ENCODE results near the gene LASP1NB.

The LASP1NB gene

DNA sequence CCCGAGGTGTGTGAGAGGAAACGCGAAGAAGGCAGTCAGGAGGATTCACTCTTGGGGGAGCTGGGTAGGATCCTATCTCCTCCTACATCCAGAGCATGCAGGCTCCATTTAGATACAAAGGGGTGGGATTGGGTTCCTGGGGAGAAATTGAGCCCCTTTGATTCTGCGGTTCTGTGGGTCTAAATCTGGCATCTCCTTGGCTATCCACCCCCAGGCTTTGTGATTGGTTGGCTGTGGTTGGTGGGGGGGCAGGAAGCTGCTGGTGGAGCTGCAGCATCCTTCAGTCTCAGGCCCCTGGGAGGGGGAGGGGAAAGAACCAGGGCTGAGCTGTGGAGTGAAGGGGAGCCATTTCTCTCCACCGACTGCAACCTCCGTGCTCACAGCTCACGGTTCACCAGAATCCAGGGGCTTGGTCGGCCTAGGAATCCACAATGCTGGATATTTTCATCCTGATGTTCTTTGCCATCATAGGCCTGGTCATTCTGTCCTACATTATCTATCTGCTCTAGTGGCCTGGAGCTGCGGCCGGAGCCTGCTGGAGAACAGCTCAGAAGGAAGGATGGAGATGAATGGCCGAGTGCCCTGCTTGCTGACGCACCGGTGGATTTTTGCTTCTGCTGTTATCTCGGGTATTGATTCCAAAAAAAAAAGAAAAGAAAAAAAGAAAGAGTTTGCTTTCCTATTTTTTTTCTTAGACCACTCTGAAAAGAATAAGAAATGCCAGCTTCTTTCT is at the start of gene LASP1NB:
Gene LASP1NB, plus strand, starts transcription at position 352 of the 733 bp plus-strand sequence.
- no peak for DNase-seq

DNA sequence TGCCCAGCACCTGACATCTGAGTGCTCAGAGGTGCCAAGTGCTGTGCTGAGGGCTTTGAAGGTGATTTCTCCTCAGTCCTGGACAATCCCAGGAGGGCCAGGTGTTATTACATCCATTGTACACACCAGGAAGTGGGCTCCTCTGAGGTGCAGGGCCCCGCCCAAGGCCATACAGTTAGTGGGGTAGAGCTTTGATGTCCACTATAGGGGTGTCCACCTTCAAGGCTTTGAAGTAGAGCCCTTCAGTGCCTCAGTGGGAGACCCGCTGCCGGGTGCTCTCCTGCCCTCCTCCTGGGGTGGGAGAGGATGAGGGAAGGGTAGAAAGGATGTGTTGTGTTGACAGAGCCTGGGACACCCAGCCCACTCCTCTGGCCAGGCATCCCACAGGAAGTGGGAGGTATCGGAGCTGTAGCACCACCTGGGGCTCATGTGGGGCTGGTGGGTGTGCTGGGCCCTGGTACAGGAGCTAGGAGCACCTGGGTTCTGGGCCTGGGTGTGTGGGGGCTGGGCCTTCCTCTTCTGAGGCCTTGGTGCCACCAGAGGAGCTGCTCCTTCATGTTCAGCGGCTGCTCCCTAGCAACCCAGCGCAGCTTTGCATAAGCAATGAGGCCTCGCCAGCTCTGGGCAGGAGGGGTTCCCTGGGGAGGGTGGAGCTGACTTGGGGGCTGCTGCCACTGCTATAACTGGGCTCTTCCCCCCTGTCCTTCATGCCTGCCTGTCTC is 48.1 kb upstream of the LASP1NB start:
- DNase-seq: no peak

DNA sequence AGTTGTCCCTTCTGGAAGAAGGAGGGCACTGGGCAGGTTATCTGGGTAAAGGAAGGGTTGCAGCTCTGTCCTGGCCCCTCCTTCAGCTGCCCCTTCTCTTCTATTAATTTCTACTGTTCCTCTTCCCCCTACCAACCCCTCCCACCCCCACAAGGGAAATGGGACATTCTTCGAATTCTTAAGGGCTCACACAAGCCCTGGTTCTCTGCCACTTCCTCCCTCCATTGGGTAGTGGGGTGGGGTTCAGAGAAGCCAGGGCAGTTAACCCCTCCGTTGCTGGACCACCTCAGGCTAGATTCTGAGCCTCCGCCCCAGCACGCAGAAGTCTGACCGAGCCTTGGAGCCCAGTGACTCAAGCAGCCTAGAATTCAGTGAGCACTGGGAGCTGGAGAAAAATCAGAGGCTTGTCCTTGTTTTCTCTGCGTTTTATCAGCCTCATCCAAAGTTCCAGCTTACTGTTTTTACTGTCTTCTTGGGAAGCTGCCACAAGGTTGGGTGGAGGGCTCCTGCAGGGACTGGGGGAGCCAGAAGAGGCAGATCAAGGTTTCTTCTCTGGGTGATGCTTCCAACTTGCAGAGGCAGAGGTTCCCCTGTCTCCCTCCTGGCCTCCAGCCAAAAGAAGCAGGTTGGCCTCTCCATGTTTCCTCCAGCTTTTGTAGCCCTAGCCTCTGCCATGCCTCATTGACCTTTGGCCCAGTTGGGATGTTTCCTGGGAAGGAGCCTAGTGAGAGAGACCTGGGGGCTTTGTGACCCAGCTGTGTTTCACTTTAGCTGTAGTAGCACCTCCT is 45.3 kb upstream of the LASP1NB start:
- peak; percentile 73 for DNase-seq

DNA sequence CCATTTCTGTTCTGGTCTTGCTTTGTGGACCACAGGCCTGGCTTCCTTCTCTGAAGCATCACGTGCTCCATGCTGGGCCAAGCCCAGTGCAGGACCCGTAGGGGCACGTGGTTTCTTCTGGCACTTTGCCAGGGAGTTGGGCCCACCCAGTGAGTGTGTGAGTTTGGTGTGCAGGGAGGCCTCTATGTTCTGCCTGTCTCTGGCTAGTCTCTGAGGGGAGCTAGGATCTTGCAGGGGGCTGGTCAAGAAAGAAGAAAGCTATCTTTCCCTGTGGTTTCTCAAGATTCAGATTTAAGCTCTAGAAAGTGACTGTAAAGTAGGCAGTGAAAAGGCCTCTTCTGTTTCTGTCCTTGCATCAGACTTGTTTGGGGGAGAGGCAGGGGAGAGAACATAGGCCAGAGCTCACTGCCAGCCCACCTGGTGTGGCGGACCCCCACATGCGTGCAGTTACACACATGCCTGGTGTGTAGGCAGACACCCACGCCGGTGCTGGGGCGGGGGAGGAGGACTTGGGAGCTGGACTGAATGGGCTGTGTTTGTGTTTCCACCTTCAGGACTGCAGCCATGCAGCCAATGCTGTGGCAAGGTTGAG is 43.7 kb upstream of the LASP1NB start:
- DNase-seq: peak; percentile 43

DNA sequence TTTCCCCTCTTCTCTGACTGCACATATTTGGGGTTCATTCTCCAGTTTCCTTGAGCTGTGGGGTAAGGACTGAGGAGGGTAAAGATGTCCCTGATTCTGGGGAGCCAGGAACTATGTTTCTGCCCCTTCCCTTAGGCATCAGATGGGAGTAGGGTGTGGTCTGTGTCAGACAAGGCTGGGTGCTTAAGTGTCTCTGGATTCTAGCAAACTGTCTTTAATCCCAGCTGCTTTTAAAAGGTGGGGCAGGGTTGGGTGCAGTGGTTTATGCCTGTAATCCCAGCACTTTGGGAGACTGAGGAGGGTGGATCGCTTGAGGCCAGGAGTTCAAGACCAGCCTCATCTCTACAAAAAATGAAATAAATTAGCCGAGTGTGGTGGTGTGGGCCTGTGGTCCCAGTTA is 42.5 kb upstream of the LASP1NB start:
- DNase-seq: no peak

DNA sequence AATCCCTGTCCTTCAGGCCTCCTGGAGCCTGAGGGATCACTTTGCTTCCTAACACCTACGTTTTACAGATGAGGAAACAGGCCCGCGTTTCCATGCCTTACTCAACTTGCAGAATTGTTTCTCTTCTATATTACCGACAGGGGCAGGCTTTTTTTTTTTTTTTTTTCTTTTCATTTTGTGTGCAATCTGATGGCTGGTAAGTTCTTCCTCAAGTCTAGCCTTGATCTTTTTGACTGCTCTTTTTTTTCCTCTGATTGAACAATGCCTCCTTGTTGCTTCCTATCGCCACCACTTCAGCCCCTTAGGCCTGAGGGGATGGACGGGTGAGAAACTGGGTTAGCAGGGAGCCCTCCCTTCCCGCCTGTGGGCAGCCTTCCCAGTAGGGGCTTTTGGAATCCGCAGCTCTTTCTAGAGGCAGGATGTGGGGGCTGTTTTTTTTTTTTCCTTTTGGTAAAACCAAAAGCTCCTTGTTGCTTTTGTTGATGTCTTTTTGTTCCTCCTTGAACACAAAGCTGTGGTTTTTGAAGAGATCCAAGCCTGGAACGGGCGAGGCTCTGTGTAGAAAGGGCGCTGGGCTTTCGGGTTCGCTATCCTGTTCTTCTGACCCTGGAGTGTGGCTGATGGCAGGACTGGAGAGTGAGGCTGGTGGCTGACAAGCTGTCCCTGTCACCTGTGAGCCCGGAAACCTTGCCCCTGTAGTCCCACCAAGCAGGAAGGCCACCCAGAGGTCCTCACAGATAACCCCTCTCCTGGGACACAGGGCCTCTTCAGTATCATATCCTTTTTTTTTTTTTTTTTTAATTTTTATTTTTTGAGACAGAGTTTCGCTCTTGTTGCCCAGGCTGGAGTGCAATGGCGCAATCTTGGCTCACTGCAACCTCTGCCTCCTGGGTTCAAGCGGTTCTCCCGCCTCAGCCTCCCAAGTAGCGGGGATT is 41.6 kb upstream of the LASP1NB start:
- no peak for DNase-seq

DNA sequence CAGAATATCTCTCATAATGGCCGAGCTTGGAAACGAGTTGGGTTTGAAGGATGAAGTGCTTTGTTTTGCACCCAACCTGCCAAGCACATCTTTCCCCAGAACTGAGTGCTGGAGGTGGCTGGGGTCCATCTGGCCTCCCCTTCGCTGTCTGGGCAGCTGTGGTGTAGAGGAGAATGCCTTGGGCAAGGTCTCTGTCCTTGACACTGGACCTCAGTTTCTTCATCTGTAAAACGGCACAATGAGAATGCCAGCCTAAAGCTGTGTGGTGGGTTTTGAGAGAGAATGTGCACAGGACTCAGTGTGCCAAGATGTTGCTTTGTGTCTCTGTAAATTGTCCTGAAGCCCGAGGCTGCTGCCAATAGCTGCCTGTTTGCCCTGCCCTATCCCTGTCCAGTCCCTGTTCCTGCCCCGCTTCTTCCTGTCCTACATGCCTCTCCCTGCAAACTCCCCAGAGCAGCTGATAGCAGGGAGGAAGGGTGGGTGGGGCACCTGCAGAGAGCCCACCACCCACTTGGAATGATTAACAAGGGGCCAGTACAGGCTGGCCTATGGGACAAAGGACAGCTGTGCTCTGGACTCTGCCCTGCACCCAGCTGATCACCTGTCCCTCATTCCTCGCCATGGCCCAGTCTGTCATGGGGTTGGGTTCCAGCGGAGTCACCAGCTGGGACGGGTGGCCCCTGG is 40.2 kb upstream of the LASP1NB start:
- no peak for DNase-seq

DNA sequence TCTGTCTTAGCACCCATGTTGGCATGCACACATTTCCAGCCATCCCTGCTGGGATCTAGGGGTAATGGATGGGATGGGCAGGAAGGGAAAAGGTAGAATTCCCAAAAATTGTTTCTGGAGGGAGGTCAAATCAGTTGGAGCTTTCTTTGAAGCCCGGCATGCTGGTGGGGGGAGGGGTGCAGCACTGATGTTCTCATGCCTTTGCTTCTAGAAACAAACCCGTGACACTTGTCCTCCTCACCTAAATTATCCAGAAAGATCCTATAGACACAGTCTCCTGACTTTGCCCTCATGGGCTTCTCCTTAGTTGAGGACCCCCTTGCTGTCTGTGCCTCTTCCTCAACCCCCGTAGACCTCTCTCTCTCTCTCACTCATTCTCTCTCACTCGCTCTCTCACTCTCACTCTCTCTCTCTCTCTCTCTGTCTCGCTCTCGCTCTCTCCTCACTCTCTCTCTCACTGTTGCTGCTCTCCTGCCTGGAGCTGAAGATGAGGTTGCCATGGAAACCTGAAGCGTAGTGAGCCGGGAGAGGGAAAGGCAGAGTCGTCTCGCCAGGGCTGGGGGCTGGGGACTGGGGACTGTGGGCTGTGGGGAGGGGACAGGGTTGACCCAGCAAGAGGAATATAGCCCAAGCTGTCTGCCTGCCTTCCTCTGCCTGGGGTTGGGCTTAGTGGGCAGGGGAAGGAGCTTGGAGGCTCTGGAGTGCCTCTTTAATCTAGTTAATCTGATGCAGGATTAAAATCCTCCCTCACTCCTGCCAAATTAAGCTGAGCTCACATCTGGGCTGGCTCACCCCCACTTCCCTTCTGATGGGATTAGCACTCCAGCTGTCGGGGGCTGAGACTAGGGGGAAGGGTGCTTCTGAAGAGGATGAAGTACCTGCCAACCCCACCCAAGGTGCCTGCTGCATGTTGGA is 39.4 kb upstream of the LASP1NB start:
- DNase-seq: no peak

DNA sequence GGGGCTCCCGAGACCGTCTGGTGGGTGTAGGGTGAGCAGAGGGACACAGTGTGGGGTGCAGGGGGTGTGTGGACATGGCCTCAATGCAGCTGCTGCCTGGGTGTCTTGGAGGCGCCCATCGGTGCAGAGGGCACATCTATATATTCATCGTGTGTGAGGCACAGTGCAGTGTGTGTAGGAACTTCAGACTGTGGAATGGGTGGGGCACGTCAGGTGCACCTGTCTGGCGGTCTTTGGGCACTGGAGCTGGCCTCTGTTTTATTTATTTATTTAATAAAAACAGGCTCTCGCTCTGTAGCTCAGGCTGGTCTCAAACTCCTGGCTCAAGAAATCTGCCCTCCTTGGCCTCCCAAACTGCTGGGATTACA is 38.8 kb upstream of the LASP1NB start:
- no peak for DNase-seq

DNA sequence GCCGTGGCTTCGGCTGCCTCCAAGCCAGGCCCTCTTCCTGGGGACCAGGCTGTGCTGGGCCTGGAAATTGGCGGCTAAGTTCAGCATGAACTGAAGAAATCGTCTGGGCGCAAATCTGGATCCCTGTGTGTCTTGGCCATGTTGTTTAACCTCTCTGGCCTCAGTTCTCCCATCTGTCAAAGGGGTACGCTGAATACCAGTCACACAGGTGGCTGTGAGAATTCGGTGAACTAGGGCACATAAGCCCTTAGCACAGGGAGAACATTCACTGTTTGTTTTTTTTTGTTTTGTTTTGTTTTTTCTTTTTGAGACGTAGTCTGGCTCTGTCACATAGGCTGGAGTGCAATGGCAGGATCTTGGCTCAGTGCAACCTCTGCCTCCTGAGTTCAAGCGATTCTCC is 36.6 kb upstream of the LASP1NB start:
- DNase-seq: no peak

DNA sequence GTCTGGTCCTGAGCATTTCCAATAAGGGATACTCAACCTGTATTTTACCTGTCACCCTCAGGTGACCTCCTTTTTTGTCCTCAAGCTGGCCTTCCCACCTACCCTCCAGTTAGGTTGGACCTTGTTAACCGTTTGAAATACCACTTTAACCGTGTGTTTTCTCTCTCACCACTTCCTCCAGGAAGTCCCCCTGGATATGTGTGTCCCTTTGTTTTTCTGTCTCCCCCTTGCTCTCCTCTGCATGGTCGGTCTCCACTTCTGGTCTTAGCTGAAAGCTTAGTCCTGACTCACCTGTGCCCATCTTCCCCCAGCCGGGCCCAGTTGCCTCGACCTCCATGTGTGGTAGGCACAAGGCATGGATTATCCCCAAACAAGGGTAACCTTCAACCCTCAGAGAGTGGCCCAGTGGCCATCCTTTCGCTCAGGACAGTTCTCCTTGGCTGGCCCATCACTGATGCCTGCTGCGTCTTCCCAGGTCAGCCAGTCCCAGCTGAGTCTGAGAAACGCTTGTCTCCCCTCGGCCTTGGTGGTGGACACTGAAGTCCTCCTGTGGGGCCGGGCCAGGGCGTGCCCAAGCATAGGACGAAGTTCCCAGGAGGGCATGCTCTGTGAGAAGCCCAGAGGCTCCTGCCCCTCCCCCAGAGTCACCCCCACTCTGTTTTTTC is 35.5 kb upstream of the LASP1NB start:
- no peak for DNase-seq

DNA sequence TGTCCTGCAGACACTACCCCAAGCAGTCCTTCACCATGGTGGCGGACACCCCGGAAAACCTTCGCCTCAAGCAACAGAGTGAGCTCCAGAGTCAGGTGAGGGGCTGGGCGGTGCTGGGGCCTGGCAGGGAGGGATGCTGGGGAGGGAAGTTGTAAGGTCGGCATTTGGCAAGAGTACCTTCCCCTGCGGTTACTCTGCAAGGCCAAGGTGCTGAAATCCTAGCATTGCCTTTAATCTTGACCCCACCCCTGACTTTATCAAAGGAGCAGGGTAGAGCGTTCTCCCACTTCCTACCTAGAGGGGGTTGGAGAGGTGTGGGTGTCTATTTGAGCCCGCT is 35.0 kb upstream of the LASP1NB start:
- no peak for DNase-seq

DNA sequence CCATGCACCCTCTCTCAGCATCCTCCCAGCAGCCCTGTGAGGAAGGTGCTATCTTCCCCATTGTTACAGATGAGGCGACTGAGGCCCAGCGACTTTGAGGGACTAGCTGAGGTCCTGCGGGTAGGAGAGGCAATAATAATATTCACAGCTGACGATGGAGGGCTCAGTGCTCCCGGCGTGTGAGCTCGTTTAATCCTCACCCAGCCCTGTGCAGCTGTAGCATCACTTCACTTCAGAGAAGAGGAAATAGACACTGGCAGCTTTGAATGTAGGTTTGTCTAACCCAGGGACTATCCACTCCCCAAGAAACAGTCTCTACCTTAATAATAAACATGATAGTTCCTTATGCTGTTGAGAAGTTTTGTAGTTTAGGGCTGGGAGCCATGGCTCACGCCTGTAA is 34.0 kb upstream of the LASP1NB start:
- DNase-seq: no peak

DNA sequence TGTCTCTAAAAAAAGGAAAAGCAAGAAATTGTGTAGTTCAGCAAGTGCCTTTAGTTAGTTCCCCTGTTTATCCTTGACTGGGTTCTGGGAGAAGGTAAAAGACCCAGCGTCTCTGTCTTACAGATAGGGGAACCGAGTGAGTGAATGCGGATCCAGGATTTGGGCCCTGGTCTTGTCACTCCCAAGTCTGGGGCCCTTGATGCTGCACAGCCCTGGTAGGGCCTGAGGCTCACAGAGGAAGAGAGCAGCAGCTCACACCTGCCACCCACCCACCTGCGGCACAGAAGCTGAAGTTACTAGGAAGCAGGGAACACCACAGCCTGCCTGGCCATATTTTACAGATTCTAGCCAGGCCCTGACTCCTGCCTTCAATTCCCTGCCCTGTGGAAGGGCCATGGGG is 33.3 kb upstream of the LASP1NB start:
- no peak for DNase-seq

DNA sequence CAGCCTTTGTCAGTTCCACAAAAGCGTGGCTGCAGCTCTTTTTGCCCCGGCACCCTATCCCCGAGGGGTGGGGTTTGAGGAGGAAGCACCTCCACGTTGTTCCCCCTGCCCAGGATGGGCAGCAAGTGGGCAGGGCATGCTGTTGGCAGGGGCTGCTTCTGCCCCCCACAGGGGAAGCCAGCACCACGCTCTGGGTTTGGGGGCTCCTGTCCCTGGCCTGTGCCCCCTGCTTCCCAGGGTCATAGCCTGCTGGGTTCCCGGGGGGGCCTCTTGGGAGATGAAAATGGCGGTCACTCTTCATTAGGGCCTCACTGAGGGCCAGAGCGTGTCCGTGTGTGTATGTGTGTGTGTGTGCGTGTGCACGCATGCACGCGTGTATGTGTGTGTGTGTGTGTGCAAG is 32.8 kb upstream of the LASP1NB start:
- no peak for DNase-seq

DNA sequence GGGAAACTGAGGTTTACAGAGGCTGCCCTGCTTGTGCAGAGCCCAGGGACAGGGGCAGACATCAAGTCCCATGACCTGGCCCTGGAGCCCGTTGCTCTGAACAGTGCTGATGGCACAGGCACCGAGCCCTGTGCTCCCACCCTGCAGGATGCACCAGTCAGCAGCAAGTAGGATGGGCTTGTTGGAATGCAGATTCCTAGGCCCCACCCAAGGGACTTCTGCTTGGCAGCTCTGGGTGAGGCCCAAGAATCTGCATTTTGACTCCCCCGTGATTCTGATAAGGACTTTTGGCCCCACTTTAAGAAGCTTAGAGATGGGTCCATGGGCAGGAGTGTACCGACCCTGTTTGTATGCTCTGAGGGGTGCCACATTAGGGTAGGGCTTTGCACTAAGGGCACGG is 32.3 kb upstream of the LASP1NB start:
- DNase-seq: no peak

DNA sequence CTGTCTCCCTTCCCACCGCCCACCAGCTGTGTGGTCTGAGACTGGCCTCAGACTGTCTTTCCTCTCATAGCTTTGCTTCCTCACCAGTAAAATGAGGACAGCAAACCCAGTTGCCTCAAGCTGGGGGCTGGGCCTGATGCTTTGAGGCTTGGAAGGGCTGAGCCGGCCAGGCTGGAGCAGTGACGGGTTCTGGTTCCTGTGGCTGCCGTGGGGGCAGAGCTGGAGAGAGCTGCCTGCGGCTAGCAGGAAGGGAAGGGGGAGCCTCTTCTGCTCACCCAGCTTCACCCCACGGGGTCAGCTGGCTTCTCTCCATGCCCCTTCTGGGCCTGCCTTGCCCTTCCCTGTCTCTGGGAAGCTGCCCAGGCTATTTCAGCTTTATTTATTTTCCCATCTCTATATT is 31.8 kb upstream of the LASP1NB start:
- DNase-seq: no peak

DNA sequence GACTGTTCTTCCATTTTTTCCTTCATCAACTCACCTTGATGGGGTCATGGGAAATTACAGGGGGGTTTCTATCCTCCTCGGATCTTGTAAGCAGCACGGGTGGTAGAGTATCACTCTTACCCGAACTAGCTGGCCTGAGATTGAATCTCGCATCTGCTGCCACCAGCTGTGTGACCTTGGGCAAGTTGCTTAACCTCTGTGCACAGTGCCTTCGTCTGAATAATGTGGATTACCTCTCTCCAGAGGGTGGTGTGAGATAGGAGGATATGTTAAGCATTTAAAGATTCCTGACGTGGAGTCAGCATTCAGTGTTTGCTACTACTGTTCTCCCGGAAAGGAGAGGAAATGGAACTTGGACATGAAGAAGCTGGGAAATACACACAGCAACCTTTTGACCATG is 31.1 kb upstream of the LASP1NB start:
- no peak for DNase-seq

DNA sequence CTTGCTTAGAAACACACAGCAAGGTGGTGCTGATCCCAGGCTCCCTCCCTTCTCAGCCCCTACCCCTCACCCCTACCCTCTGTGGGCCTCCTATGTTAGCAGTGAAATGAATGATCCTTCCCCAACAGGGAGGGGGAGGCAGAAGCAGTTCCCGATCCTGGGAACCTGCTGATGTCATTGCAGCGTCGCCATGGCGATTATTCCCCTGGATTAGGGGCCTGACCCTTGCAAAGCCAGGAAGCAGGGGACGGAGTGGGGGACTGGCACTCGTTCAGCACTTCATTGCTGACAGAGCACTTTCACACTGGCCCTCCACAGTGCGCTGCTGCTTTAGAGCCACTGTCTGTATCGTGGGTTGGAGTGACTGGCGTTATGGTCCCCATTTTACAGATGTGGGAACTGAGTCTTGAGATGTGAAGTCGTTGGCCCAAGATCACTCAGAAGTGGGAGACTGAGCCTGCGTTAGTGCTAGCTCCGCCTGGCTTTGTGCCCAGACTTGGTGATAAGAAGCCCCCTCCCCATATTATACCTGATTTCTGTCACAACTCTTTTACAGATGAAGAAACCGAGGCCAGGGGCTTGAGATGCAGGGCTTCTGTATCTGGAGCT is 29.0 kb upstream of the LASP1NB start:
- DNase-seq: no peak

DNA sequence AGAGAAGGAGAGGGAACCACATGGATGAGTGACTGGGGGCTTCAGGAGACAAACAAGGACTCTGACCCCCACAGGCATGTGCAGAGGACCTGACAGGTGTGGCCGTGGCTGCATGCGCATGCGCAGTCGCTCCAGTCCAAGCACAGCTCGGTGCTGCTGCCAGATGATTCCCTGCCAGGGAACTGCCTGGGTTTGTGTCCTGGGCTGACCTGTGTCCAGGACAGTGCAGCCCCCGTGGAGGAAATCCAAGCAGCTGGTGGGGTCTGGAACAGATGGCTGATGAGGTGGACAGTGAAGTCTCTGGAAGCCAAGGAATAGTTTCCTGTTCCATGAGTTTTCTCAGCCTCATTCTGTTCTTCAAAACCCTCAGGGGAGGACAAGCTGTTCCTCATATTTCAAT is 28.2 kb upstream of the LASP1NB start:
- no peak for DNase-seq

Measured in kidney glomerular epithelial cell (primary cell).